ENCODE data around the gene NPFF.

The NPFF gene

GRCh38 chr12:53515291-53515680 lies 8.0 kb upstream of the NPFF start:
- no peak for DNase-seq
- intact Hi-C loops (cut with DNase I): no loop called here

GRCh38 chr12:53514628-53515290 lies 7.5 kb upstream of the NPFF start:
- no peak for DNase-seq
- intact Hi-C loops (cut with DNase I): no loop called here

- DNase-seq: no peak
- intact Hi-C loops (cut with DNase I): no loop called here
Observed at GRCh38 chr12:53513712-53514410, 6.6 kb upstream of the NPFF start.

DNA sequence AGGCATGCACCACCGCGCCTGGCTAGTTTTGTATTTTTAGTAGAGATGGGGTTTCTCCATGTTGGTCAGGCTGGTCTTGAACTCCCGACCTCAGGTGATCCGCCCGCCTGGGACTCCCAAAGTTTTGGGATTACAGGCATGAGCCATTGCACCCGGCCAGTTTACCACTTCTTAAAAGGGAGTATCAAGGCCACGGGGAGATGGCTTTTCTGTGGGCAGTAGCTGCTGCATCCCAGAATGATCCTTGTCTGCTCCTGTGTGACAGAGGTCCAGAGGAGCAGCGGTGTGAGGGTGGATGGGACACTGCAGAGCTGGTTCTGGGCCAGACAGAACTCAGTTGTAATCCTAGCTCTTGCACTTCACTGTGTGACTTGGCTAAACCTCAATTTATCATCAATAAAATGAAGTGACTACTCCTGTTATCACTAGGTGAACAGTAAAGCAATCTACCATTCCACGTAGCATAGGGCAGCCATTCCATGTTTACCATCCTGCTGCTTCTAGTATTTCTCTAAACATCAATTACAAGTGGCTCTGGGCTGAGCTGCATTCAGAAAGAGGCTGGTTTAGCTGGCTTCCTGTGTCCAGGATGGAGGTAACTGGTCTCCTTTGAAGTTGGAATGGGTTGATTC lies 3.0 kb upstream of the NPFF start:
- intact Hi-C loops (cut with DNase I): no loop called here

GRCh38 chr12:53508534-53509170 lies 1.4 kb upstream of the NPFF start:
- intact Hi-C loops (cut with DNase I): loop anchor here (5.0 kb wide), 1 partner anchor 156 kb away; no protein-coding TSS in a partner anchor
- peak; percentile 79 to 97 (median 90) for DNase-seq

More for the DNA sequence above, 3.0 kb upstream of the NPFF start:
- peak in 1 of 10 donors; percentile 70 for DNase-seq

DNA sequence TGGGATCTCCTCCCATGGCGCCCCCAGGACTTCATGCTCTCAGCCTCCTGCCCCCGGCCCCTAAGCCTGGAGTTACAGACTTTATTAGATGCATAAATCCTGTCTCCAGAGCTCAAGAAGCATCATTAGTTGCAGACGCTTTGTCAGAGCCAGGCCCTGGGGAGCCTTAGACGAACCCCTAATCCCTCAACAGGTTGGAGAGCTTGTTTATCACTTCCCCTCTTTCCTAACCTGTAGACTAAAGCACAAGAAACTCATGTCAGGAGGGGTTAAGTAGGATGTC lies 260 bp upstream of the NPFF start:
- no peak for DNase-seq
- intact Hi-C loops (cut with DNase I): loop anchor here (5.0 kb wide), 1 partner anchor 155 kb away; no protein-coding TSS in a partner anchor

DNA sequence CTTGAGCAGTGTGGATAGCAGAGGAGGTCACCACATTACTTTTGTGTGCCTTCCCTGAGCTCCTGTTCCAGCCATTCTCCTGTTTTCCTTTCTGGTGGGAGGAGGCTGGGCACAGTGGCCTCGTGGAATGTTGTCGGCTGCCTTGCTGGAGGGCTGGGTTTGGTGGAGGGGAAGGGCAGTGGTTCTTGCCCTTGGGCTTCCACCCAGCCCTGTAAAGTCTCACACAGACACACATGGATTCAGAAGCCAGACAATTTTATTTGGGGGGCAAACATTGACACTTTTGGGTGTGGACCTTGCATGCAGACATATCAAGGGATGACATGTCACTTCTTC lies 866 bp downstream of the NPFF start:
- DNase-seq: peak in 1 of 10 donors; percentile 24
- intact Hi-C loops (cut with DNase I): loop anchor here (5.0 kb wide), 1 partner anchor 154 kb away; no protein-coding TSS in a partner anchor

DNA sequence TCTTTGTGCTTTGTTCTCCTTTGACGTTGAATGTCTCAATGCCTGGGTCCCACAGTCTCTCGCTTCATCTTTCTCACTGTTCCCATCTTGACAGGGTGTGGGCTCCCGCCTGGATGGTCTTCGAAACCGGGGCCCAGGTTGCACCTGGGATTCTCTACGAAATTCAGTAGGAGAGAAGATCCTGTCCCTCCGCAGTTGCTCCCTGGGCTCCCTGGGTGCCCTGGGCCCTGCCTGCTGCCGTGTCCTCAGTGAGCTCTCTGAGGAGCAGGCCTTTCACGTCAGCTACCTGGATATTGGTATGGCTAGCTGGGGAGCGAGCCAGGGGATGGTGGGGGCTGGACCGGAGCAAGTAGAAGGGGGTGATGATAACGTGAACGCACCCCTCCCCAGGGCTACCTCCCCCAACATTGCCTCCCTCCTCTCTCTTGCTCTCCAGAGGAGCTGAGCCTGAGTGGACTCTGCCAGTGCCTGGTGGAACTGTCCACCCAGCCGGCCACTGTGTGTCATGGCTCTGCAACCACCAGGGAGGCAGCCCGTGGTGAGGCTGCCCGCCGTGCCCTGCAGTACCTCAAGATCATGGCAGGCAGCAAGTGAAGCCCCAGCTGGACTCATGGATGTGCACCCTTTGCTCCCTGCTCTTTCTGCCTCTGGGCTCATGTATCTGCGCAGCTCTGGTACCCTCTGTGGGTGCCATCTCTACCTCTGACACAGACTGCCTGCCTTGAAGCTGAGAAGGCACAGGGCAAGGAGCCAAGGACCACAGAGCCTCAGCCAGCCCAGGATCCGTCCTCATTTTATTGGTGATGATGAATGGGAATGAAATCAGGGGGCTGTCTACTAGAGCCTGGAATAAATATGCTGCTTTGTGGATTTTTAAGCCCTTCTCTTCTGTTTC lies 1.5 kb downstream of the NPFF start:
- intact Hi-C loops (cut with DNase I): loop anchor here (5.0 kb wide), 1 partner anchor 154 kb away; no protein-coding TSS in a partner anchor
- peak in 2 of 10 donors; percentile 39 to 80 for DNase-seq

DNA sequence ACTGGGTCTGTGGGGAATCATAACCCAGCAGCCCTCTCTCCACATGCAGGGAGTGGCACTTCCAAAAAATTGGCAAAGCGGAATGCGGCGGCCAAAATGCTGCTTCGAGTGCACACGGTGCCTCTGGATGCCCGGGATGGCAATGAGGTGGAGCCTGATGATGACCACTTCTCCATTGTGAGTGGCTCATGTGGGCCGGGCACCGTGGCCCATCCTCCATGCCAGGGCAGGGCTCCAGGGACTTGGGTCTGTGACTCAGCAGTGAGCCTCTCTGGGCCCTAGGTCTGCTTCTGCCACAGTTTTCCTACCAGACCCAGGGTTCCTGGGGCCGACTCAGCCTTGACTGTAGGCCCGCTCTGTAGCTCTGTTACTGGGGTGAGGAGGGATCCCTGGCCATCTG lies 2.2 kb downstream of the NPFF start:
- DNase-seq: peak in 5 of 10 donors; percentile 43 to 91 (median 76)
- intact Hi-C loops (cut with DNase I): loop anchor here (5.0 kb wide), 1 partner anchor 153 kb away; no protein-coding TSS in a partner anchor

GRCh38 chr12:53504004-53504920 lies 3.0 kb downstream of the NPFF start:
- peak in 2 of 10 donors; percentile 57 to 74 for DNase-seq
- intact Hi-C loops (cut with DNase I): no loop called here

DNA sequence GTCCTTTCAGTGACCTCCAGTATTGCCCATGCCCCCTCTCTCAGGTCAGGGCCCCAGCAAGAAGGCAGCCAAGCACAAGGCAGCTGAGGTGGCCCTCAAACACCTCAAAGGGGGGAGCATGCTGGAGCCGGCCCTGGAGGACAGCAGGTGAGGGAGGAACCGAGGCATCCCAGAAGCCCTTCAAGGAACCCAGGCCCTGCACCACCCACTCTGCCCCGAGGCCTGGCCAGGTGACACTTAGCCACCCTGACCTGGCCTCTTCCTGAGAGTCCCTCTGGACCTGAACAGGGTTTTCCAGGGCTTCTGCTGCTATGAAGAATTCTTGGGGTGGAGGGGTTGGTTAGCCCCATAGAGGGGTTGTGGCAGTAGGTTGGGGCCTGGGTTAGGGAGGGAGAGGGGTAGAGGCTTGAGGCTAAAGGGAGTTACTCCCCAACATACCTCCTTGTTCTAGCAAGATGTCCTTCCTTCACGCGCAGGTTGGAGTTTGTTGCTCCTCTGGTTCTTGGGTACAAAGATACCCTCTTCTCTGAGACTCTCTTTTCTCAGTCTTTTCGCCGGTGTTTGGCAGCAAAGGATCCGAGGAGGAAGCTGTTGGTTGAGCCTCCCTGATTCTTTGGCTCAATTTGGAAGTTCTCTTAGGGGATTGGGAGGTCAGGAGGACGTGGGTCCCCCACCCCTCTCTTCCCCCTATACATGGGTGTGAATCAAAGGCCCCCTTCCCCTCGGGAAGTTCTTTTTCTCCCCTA lies 4.1 kb downstream of the NPFF start:
- intact Hi-C loops (cut with DNase I): no loop called here
- peak in 1 of 10 donors; percentile 52 for DNase-seq

DNA sequence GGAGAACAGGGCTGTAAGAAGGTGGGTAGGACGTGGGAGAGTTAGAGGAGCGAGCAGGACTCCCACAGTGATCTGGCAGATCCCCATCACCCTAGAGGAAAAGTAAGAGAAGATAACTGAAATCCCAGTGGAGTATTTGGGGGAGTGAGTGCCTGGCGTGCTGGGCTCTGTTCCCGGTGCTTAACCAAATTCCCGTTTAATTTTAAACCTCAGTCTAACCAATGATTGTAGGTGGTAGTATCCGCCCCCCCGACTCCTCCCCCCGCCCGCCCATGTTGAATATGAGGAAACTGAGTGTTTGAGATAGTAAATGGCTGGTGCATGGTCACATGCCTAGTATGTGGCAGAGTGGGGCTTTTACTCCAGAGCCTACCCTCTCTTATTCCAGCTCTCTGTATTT lies 5.0 kb downstream of the NPFF start:
- intact Hi-C loops (cut with DNase I): no loop called here
- DNase-seq: no peak

- DNase-seq: no peak
- intact Hi-C loops (cut with DNase I): loop anchor here (2.0 kb wide), 1 partner anchor 49 kb away; the partner anchor contains the start of gene PCBP2
Observed at GRCh38 chr12:53501615-53502181, 5.6 kb downstream of the NPFF start.

GRCh38 chr12:53500776-53501614 lies 6.3 kb downstream of the NPFF start, which contains the start of gene TARBP2:
TARBP2 (plus strand) TSS chr12:53501283; CDS start chr12:53501409, 126 bp downstream.
- peak; percentile 96 to 100 (median 98) for DNase-seq
- intact Hi-C loops (cut with DNase I): loop anchor here (2.0 kb wide), 1 partner anchor 48 kb away; the partner anchor contains the start of gene PCBP2

GRCh38 chr12:53500142-53500775 lies 7.0 kb downstream of the NPFF start:
- DNase-seq: peak in 1 of 10 donors; percentile 32
- intact Hi-C loops (cut with DNase I): loop anchor here (2.0 kb wide), 1 partner anchor 47 kb away; the partner anchor contains the start of gene PCBP2
